HG02973 (cell line): Measurements from ENCODE around the gene TC2N.
"Not testable (repeated sequence)": the region's sequence is repeated elsewhere in the genome, so short reads cannot be mapped to it uniquely, and the experiment has no call there.

Source experiments
- ATAC-seq: cut with Tn5 transposase; IDR thresholded peaks from one replicate; pipeline ENCODE4 v1.9.1; 2021; ENCODE audit warnings: moderate library complexity; ENCODE audit not compliant: unreplicated experiment

TC2N gene

GRCh38 chr14:91870001-91870400, 2.7 kb upstream of the TC2N start:
- ATAC-seq = no peak

- no peak for ATAC-seq
Observed at GRCh38 chr14:91869556-91869955, 2.2 kb upstream of the TC2N start.

GRCh38 chr14:91866511-91867295, 633 bp downstream of the TC2N start:
- ATAC-seq = no peak

GRCh38 chr14:91866061-91866460, 1.3 kb downstream of the TC2N start:
- ATAC-seq = no peak

- ATAC-seq = no peak
Observed at GRCh38 chr14:91862417-91862816, 4.9 kb downstream of the TC2N start.

- ATAC-seq = no peak
Observed at GRCh38 chr14:91861091-91861490, 6.2 kb downstream of the TC2N start.

GRCh38 chr14:91860238-91860637, 7.1 kb downstream of the TC2N start:
- ATAC-seq = no peak

- ATAC-seq = peak; percentile 69
Observed at GRCh38 chr14:91858536-91859275, 8.6 kb downstream of the TC2N start.

- ATAC-seq = no peak
Observed at GRCh38 chr14:91857614-91858013, 9.7 kb downstream of the TC2N start.

- no peak for ATAC-seq
Observed at GRCh38 chr14:91854327-91854934, 12.9 kb downstream of the TC2N start.

- ATAC-seq = no peak
Observed at GRCh38 chr14:91851563-91851962, 15.8 kb downstream of the TC2N start.

- ATAC-seq = no peak
Observed at GRCh38 chr14:91848504-91849001, 18.8 kb downstream of the TC2N start.

GRCh38 chr14:91847693-91848092, 19.6 kb downstream of the TC2N start:
- no peak for ATAC-seq

GRCh38 chr14:91845652-91846051, 21.7 kb downstream of the TC2N start:
- ATAC-seq = no peak

- not testable (repeated sequence) for ATAC-seq
Observed at GRCh38 chr14:91845056-91845455, 22.3 kb downstream of the TC2N start.

- no peak for ATAC-seq
Observed at GRCh38 chr14:91844029-91844428, 23.3 kb downstream of the TC2N start.

- ATAC-seq = no peak
Observed at GRCh38 chr14:91843437-91843836, 23.9 kb downstream of the TC2N start.

- ATAC-seq = no peak
Observed at GRCh38 chr14:91841065-91841464, 26.3 kb downstream of the TC2N start.

- no peak for ATAC-seq
Observed at GRCh38 chr14:91839749-91840148, 27.6 kb downstream of the TC2N start.

- ATAC-seq = no peak
Observed at GRCh38 chr14:91837076-91837475, 30.3 kb downstream of the TC2N start.

GRCh38 chr14:91835920-91836843, 31.2 kb downstream of the TC2N start:
- peak; percentile 51 for ATAC-seq
